ENCODE data around the gene ZNF292. TPM values are rescaled to one million over a fixed set of nuclear protein-coding genes. Genes with fewer than 3 reads are reported as not detected.

Gene ZNF292
- total and polyA plus RNA-seq, 10 of the 15 experiments (the other 5 are each of a cell fraction or from before 2014, with no cell fraction given): 11.1 to 57.6 (median 30.6) TPM

GRCh38 chr6:87214831-87215230 is 59.5 kb downstream of the ZNF292 start (continued):
- TF ChIP-seq TBL1XR1 (IDR thresholded peaks at IDR 0.05; ENCODE audit: low read depth, low read length) (no peak), PAX8 (IDR thresholded peaks at IDR 0.05) (no peak), ZBED1 (IDR thresholded peaks at IDR 0.05; ENCODE audit: borderline replicate concordance) (no peak)

DNA sequence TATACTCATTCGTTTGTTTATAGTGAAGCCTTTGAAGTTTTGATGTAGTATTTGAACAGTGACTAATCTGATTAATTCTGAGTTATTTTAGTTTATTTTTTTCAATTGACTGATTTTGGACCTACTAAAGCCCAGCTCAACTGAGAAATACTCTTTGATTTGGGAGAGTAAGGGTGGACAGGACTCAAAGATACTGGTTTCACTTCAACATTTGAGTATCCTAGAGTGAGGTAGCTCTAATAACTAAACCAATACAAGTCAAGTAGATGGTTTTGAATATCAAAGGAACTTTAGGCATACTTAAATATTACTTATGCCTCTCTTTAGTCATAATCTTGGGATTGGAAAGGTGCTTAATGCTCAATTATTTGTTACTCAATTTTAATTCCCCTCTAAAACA is 65.6 kb downstream of the ZNF292 start:
- DNase-seq (ENCODE audit: low read depth, low spot score): no peak
- Histone ChIP-seq H3K79me2 (ENCODE audit: control insufficient read depth, insufficient read depth, low read length) (peaks cover under 1% of the 10 kb centered on the region), H3K4me1 (ENCODE audit: control insufficient read depth, insufficient read depth, low read length) (no peaks in the 10 kb centered on the region; the same call in 1 of the 2 replicates), H3K9ac (ENCODE audit: control insufficient read depth, insufficient read depth, low read length) (no peak overlapping the region), H4K20me1 (ENCODE audit: control insufficient read depth, insufficient read depth) (no peaks in the 10 kb centered on the region; the same call in 1 of the 2 replicates), H3K27me3 (replicated peaks in 1 of 2; ENCODE audit: control insufficient read depth in 2 of 2, insufficient read depth in 2 of 2, low read length in 1 of 2) (no peaks in the 10 kb centered on the region), H3K27ac (ENCODE audit: control insufficient read depth, insufficient read depth) (no peak overlapping the region), H3K4me3 (no peak overlapping the region), H3K4me2 (ENCODE audit: control insufficient read depth, insufficient read depth) (no peak overlapping the region), H2AFZ (ENCODE audit: control insufficient read depth, low read depth, low read length) (no peak overlapping the region), H3K36me3 (ENCODE audit: control insufficient read depth in 2 of 2, insufficient read depth in 2 of 2, low read length in 1 of 2) (peaks cover 7 to 17% of the 10 kb centered on the region in 2 experiments; a peak in 3 of 4 replicates), H3K9me3 (replicated peaks; ENCODE audit: control insufficient read depth, insufficient read depth, low read length) (no peaks in the 10 kb centered on the region)
- ATAC-seq: peak; percentile 85
- RAD21 ChIA-PET (ENCODE audit: unreplicated experiment): interaction anchor here (1.0 to 1.2 kb wide), 2 partner anchors 13 to 67 kb away, joined by 3 read pairs; no protein-coding TSS in a partner anchor
- FAIRE-seq: no peak
- CTCF ChIA-PET: interaction anchor here (0.6 to 2.8 kb wide), 4 partner anchors 10 to 154 kb away, joined by 3 to 8 read pairs (median 3); no protein-coding TSS in a partner anchor
- intact Hi-C loops (cut with micrococcal nuclease; ENCODE audit: unreplicated experiment) (no loop called here), in situ Hi-C loops (cut with MboI) (no loop called here)
- BruUV-seq (replicated peaks): no TSS peak
- SMC1A ChIA-PET (ENCODE audit: uncharacterized antibody, unreplicated experiment): interaction anchor here (0.9 to 1.4 kb wide), 4 partner anchors 10 to 23 kb away, joined by 3 to 4 read pairs (median 4); no protein-coding TSS in a partner anchor
- TF ChIP-seq ZNF384 (IDR thresholded peaks at IDR 0.05; ENCODE audit: borderline replicate concordance, low read depth, low read length) (no peak), ATF3 (IDR thresholded peaks at IDR 0.05; ENCODE audit: borderline replicate concordance, extremely low read depth, low read depth, low read length) (no peak), NFYA (IDR thresholded peaks at IDR 0.05; ENCODE audit: borderline replicate concordance, low read depth, low read length) (no peak), SPI1 (IDR thresholded peaks at IDR 0.05; ENCODE audit: borderline replicate concordance, insufficient read depth, low read depth, low read length) (peak; percentile 43; the same call in 1 of the 2 replicates), LARP7 (IDR thresholded peaks at IDR 0.05) (no peak)
- 0% methylated on average over 1 of the region's 1 CpG for WGBS (ENCODE audit: insufficient coverage, insufficient replicate concordance, low lambda C conversion rate, missing lambda C conversion rate)
- POLR2A ChIA-PET: interaction anchor here (0.6 to 1.0 kb wide), 2 partner anchors 9 to 43 kb away, joined by 3 read pairs; no protein-coding TSS in a partner anchor
